Osteoblast (primary cell): ENCODE data around the gene DNAI1. TPM values are rescaled to one million over a fixed set of nuclear protein-coding genes. Genes with fewer than 3 reads are reported as not detected.

Experiments
- DNase-seq: peaks from one replicate; pipeline ENCODE4 v3.0.0; 2011; ENCODE audit warnings: low spot score, mixed read lengths; ENCODE audit not compliant: insufficient read length; ENCODE audit errors: missing footprints
- H2AFZ ChIP-seq: 2 replicates; pipeline ENCODE4 v1.6.0; 2011; ENCODE audit warnings: mild to moderate bottlenecking, low read length
- H3K27ac ChIP-seq: 2 replicates; pipeline ENCODE4 v1.5.1; 2011; ENCODE audit warnings: mild to moderate bottlenecking, low read depth, low read length, moderate library complexity
- H3K27me3 ChIP-seq: 2 replicates; pipeline ENCODE4 v1.6.0; 2012; ENCODE audit warnings: mild to moderate bottlenecking, control low read depth, inconsistent platforms, low read length, moderate library complexity; ENCODE audit not compliant: insufficient read depth
- H3K36me3 ChIP-seq: 2 replicates; pipeline ENCODE4 v1.5.1; 2011; ENCODE audit warnings: mild to moderate bottlenecking, low read length, control low read depth, moderate library complexity; ENCODE audit not compliant: insufficient read depth
- H3K4me1 ChIP-seq: 2 replicates; pipeline ENCODE4 v1.5.1; 2011; ENCODE audit warnings: mild to moderate bottlenecking, low read length, control low read depth, moderate library complexity; ENCODE audit not compliant: insufficient read depth
- H3K4me2 ChIP-seq: 2 replicates; pipeline ENCODE4 v1.6.0; 2011; ENCODE audit warnings: mild to moderate bottlenecking, low read length; ENCODE audit not compliant: insufficient read depth
- H3K4me3 ChIP-seq: fragments of 200-600 bp; sonication (generic); 3 replicates; pipeline ENCODE4 v1.5.1; 2012; ENCODE audit warnings: mild to moderate bottlenecking, low read length, inconsistent platforms; ENCODE audit not compliant: insufficient read depth
- H3K79me2 ChIP-seq: 2 replicates; pipeline ENCODE4 v1.6.0; 2012; ENCODE audit warnings: mild to moderate bottlenecking, low read length, control low read depth, inconsistent platforms; ENCODE audit not compliant: insufficient read depth
- H3K9me3 ChIP-seq: 2 replicates; pipeline ENCODE4 v1.5.1; 2011; ENCODE audit warnings: low read depth, low read length, control low read depth
- H4K20me1 ChIP-seq: 2 replicates; pipeline ENCODE4 v1.6.0; 2012; ENCODE audit warnings: mild to moderate bottlenecking, low read length, control low read depth; ENCODE audit not compliant: insufficient read depth
- CTCF ChIP-seq: IDR thresholded peaks from 2 replicates; pipeline ENCODE4 v1.5.1; 2011; ENCODE audit warnings: mild to moderate bottlenecking, low read depth, low read length, moderate library complexity; ENCODE audit errors: extremely low read depth
- total RNA-seq: library from RNA; depleted of rRNA; stranded (reverse); fragments of >200 nt; gene quantifications from 2 replicates; pipeline ENCODE4 v1.2.3, GENCODE V29; 2012

DNAI1 gene
- total RNA-seq, 1 donor: 47.4 TPM

- TF ChIP-seq CTCF: no peak
- Histone ChIP-seq H2AFZ (no peak overlapping the region), H3K36me3 (no peaks in the 10 kb centered on the region), H3K27me3 (peaks cover 33% of the 10 kb centered on the region), H3K79me2 (no peaks in the 10 kb centered on the region), H3K27ac (no peak overlapping the region), H3K9me3 (no peaks in the 10 kb centered on the region), H3K4me2 (no peak overlapping the region), H4K20me1 (no peaks in the 10 kb centered on the region), H3K4me1 (no peaks in the 10 kb centered on the region), H3K4me3 (no peak overlapping the region)
- DNase-seq: peak; percentile 58
Observed at GRCh38 chr9:34518896-34519295, 60.3 kb downstream of the DNAI1 start.

- Histone ChIP-seq H2AFZ (no peak overlapping the region), H3K4me3 (no peak overlapping the region), H3K4me2 (no peak overlapping the region), H3K27ac (no peak overlapping the region), H3K27me3 (peaks cover 38% of the 10 kb centered on the region), H3K9me3 (no peaks in the 10 kb centered on the region), H3K4me1 (no peaks in the 10 kb centered on the region), H3K79me2 (no peaks in the 10 kb centered on the region), H3K36me3 (no peaks in the 10 kb centered on the region), H4K20me1 (no peaks in the 10 kb centered on the region)
- no peak for TF ChIP-seq CTCF
- DNase-seq: peak; percentile 57
Observed at GRCh38 chr9:34519321-34520020, 60.9 kb downstream of the DNAI1 start.

- TF ChIP-seq CTCF: no peak
- Histone ChIP-seq H4K20me1 (no peaks in the 10 kb centered on the region), H3K36me3 (no peaks in the 10 kb centered on the region), H3K4me1 (no peaks in the 10 kb centered on the region), H3K4me3 (no peak overlapping the region), H3K4me2 (no peak overlapping the region), H3K79me2 (no peaks in the 10 kb centered on the region), H3K27me3 (peaks cover 43% of the 10 kb centered on the region), H3K27ac (no peak overlapping the region), H2AFZ (no peak overlapping the region), H3K9me3 (no peaks in the 10 kb centered on the region)
- DNase-seq: peak; percentile 76
Observed at GRCh38 chr9:34520096-34520495, 61.5 kb downstream of the DNAI1 start.

- H3K4me3 ChIP-seq: no peak overlapping the region
- no peaks in the 10 kb centered on the region for H3K79me2 ChIP-seq
- no peaks in the 10 kb centered on the region for H3K4me1 ChIP-seq
- H3K9me3 ChIP-seq: no peaks in the 10 kb centered on the region
- no peaks in the 10 kb centered on the region for H3K36me3 ChIP-seq
- H3K4me2 ChIP-seq: no peak overlapping the region
- DNase-seq: peak; percentile 39
- no peak overlapping the region for H3K27ac ChIP-seq
- H4K20me1 ChIP-seq: no peaks in the 10 kb centered on the region
- H2AFZ ChIP-seq: no peak overlapping the region
- TF ChIP-seq CTCF: no peak
- peaks cover 45% of the 10 kb centered on the region for H3K27me3 ChIP-seq
Observed at GRCh38 chr9:34520505-34521385, 62.1 kb downstream of the DNAI1 start.
